ENCODE results near the gene TBCA. TPM values are rescaled to one million over a fixed set of nuclear protein-coding genes. Genes with fewer than 3 reads are reported as not detected.

TBCA gene
- total and polyA plus RNA-seq, 2 experiments from 2014 or later = 117 to 814 TPM

DNA sequence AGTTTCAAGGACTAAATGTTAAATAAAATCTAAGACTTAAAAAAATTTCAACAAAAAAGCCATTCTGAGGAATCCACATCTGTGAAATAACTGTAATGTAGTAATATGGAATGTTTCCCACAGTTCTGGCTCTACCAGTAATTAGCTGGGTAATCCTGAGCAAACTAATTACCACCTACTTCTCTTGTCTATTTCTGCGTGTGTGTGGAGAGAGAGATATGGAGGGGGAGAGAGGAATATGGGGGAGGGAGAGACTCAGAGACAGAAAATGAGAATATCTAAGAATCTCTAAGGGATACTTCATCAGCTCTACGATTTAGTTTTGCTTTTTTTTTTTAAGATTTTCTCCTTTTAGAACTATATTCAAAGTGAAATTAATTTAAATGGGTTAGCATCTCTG, 28.0 kb downstream of the TBCA start (continued):
- TF ChIP-seq ZNF331 (CRISPR knock-in tag; IDR thresholded peaks at IDR 0.05; ENCODE audit: low read depth) (no peak), CTCF (conservative IDR thresholded peaks at IDR 0.05; ENCODE audit: low read depth in 2 of 2) (no peak), EZH2phosphoT487 (IDR thresholded peaks at IDR 0.05; ENCODE audit: unreplicated experiment) (no peak), POLR2AphosphoS5 (IDR thresholded peaks at IDR 0.05; ENCODE audit: low read depth) (no peak), CREB1 (CRISPR knock-in tag; IDR thresholded peaks at IDR 0.05; ENCODE audit: low read depth) (no peak)
- TF ChIP-seq, protein P1, sequence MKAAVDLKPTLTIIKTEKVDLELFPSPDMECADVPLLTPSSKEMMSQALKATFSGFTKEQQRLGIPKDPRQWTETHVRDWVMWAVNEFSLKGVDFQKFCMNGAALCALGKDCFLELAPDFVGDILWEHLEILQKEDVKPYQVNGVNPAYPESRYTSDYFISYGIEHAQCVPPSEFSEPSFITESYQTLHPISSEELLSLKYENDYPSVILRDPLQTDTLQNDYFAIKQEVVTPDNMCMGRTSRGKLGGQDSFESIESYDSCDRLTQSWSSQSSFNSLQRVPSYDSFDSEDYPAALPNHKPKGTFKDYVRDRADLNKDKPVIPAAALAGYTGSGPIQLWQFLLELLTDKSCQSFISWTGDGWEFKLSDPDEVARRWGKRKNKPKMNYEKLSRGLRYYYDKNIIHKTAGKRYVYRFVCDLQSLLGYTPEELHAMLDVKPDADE (IDR thresholded peaks at IDR 0.05) = no peak
- TF ChIP-seq, protein P2, sequence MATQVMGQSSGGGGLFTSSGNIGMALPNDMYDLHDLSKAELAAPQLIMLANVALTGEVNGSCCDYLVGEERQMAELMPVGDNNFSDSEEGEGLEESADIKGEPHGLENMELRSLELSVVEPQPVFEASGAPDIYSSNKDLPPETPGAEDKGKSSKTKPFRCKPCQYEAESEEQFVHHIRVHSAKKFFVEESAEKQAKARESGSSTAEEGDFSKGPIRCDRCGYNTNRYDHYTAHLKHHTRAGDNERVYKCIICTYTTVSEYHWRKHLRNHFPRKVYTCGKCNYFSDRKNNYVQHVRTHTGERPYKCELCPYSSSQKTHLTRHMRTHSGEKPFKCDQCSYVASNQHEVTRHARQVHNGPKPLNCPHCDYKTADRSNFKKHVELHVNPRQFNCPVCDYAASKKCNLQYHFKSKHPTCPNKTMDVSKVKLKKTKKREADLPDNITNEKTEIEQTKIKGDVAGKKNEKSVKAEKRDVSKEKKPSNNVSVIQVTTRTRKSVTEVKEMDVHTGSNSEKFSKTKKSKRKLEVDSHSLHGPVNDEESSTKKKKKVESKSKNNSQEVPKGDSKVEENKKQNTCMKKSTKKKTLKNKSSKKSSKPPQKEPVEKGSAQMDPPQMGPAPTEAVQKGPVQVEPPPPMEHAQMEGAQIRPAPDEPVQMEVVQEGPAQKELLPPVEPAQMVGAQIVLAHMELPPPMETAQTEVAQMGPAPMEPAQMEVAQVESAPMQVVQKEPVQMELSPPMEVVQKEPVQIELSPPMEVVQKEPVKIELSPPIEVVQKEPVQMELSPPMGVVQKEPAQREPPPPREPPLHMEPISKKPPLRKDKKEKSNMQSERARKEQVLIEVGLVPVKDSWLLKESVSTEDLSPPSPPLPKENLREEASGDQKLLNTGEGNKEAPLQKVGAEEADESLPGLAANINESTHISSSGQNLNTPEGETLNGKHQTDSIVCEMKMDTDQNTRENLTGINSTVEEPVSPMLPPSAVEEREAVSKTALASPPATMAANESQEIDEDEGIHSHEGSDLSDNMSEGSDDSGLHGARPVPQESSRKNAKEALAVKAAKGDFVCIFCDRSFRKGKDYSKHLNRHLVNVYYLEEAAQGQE (IDR thresholded peaks at IDR 0.05; ENCODE audit: unreplicated experiment) = no peak

DNA sequence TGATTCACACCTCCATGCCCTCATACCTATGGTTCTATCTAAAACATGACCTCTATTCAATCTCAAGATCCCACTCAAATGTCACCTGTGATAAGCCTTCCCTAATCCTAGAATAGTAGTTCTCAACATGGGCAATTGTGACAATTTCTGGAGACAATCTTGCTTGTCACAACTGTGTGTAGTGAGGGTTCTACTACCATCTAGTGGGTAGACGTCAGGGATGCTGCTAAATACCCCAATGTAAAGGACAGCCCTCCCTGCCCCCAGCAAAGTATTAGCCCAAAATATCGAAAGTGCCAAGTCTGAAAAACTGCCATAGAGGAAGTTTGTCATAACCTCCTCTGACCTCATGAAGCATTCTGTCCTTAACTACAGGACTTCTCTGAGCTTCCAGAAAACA, 32.0 kb downstream of the TBCA start:
- no peak overlapping the region for H3K27ac ChIP-seq (ENCODE audit: low read depth)
- no peak overlapping the region for H3K4me2 ChIP-seq

More for the DNA sequence above, 32.0 kb downstream of the TBCA start:
- H4K20me1 ChIP-seq (replicated peaks; ENCODE audit: insufficient read depth) = peaks cover 69% of the 10 kb centered on the region
- no peaks in the 10 kb centered on the region for H3K27me3 Mint-ChIP-seq (ENCODE audit: insufficient read depth, low read depth, poor library complexity)
- peaks cover 28% of the 10 kb centered on the region for H3K4me1 Mint-ChIP-seq
- ATAC-seq (peak; percentile 81), DNase-seq (ENCODE audit: low spot score) (no peak)
- H3K4me3 Mint-ChIP-seq = no peak overlapping the region
- H3K36me3 ChIP-seq (ENCODE audit: insufficient read depth) = no peaks in the 10 kb centered on the region
- peak; percentile 46 to 53 for TF ChIP-seq CTCF (conservative IDR thresholded peaks at IDR 0.05; ENCODE audit: low read depth in 2 of 2)
- no peak for TF ChIP-seq ZNF331 (CRISPR knock-in tag; IDR thresholded peaks at IDR 0.05; ENCODE audit: low read depth)
- no peaks in the 10 kb centered on the region for H3K27me3 ChIP-seq (ENCODE audit: insufficient read depth)
- H3K4me1 ChIP-seq (ENCODE audit: insufficient read depth) = peaks cover 27% of the 10 kb centered on the region
- peaks cover 100% of the 10 kb centered on the region for H3K79me2 ChIP-seq (replicated peaks; ENCODE audit: insufficient read depth)
- no peak overlapping the region for H3K27ac Mint-ChIP-seq
- no peak overlapping the region for H3K4me3 ChIP-seq
- H3K36me3 Mint-ChIP-seq (ENCODE audit: low read depth) = no peaks in the 10 kb centered on the region
- no peaks in the 10 kb centered on the region for H3F3A ChIP-seq (replicated peaks; ENCODE audit: low read depth)
- H3K9me2 ChIP-seq (ENCODE audit: insufficient read depth) = no peaks in the 10 kb centered on the region
- H3K9me3 Mint-ChIP-seq = no peaks in the 10 kb centered on the region
- no peak overlapping the region for H2AFZ ChIP-seq
